MCF 10A (cell line): Measurements from ENCODE around the gene ZDHHC8. TPM values are rescaled to one million over a fixed set of nuclear protein-coding genes. Genes with fewer than 3 reads are reported as not detected.

Source experiments
- BruUV-seq: library from RNA; stranded (reverse); fragments of 400-500 nt; replicated peaks from 2 replicates; lab custom pipeline; 2021; lab: Mats Ljungman, UMichigan
- CTCF ChIA-PET: fragments of 300-600 bp; sonication (Branson Sonifier 250); formaldehyde crosslinking; extraction: SDS; loops from one replicate; lab custom pipeline; 2021; ENCODE audit warnings: antibody characterized with exemption, inconsistent platforms; lab: Yijun Ruan, JAX
- POLR2A ChIA-PET: fragments of 300-600, 350-650 bp; sonication (Branson Sonifier 250); formaldehyde crosslinking; extraction: SDS; loops from one replicate; lab custom pipeline; 2020; ENCODE audit warnings: antibody characterized with exemption, inconsistent platforms; lab: Yijun Ruan, JAX
- DNase-seq: peaks from one replicate; pipeline ENCODE4 v3.0.0-alpha.2; 2018; ENCODE audit not compliant: unreplicated experiment
- H3K27ac Mint-ChIP-seq: one replicate; pipeline ENCODE4 v1.8.0; 2022; ENCODE audit warnings: mild to moderate bottlenecking, low read depth, mixed read lengths; ENCODE audit not compliant: unreplicated experiment
- H3K27me3 Mint-ChIP-seq: one replicate; pipeline ENCODE4 v1.8.0; 2022; ENCODE audit warnings: mixed read lengths; ENCODE audit not compliant: insufficient read depth, unreplicated experiment
- H3K36me3 Mint-ChIP-seq: one replicate; pipeline ENCODE4 v1.8.0; 2022; ENCODE audit warnings: mild to moderate bottlenecking, moderate library complexity, mixed read lengths; ENCODE audit not compliant: insufficient read depth, unreplicated experiment
- H3K4me1 Mint-ChIP-seq: one replicate; pipeline ENCODE4 v1.8.0; 2022; ENCODE audit warnings: mixed read lengths; ENCODE audit not compliant: insufficient read depth, unreplicated experiment
- H3K4me3 Mint-ChIP-seq: one replicate; pipeline ENCODE4 v1.8.0; 2022; ENCODE audit warnings: mild to moderate bottlenecking, moderate library complexity, mixed read lengths; ENCODE audit not compliant: unreplicated experiment
- H3K9me3 Mint-ChIP-seq: one replicate; pipeline ENCODE4 v1.8.0; 2022; ENCODE audit warnings: mixed read lengths; ENCODE audit not compliant: unreplicated experiment
- CTCF ChIP-seq: fragments of 200-600 bp; IDR thresholded peaks from one replicate; pipeline ENCODE4 v1.8.0; 2022; ENCODE audit warnings: antibody characterized with exemption, mild to moderate bottlenecking; ENCODE audit not compliant: unreplicated experiment
- intact Hi-C: fragments of 100-400 bp; cut with micrococcal nuclease; formaldehyde crosslinking; loops from 2 replicates; pipeline ENCODE4 v1.14.1; 2022
- total RNA-seq: library from RNA; stranded (reverse); gene quantifications from 2 replicates; pipeline ENCODE4 v1.2.3, GENCODE V29; 2022

Gene ZDHHC8
- total RNA-seq, 1 experiment from 2014 or later, result 44.8 TPM

DNA sequence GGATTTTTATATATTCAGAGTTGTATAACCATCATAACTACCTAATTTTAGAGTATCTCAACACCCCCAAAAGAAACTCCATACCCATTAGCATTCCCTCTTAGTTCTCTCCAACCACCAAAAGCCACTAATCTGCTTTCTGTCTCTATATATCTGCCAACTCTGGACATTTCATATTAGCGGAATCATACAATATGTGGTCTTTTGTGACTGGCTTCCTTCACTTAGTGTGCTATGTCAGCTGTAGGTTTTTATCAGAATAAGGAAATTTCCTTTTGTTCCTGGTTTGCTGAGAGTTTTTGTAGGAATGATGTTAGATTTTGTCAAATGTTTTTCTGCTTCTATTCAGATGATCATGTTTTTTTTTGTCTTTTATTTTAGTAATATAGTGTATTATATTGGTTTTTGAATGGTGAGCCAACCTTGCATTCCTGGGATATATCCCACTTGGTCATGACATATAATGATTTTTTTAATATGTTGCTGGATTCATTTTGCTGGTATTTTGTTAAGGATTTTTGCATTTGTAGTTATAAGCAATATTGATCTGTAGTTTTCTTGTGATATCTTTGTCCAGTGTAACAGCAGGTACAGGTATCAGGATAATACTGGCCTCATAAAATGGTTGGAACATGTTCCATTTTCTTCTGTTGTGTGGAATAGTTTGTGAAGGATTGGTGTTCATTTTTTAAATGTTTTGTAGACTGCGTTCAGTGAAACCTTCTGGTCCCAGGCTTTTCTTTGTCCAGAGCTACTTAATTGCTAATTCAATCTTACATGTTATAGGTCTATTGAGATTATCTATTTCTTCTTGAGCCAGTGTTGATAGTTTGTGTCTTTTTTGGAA, 34.8 kb upstream of the ZDHHC8 start:
- intact Hi-C loops, result no loop called here
- no peak overlapping the region for H3K27ac Mint-ChIP-seq
- peaks cover 77% of the 10 kb centered on the region for H3K36me3 Mint-ChIP-seq
- no peak for TF ChIP-seq CTCF
- no peak for DNase-seq
- ChIA-PET CTCF (no interaction called here), POLR2A (interaction anchor here (0.7 to 1.6 kb wide), 2 partner anchors 12 to 34 kb away, joined by 3 to 5 read pairs; no protein-coding TSS in a partner anchor)
- no peaks in the 10 kb centered on the region for H3K9me3 Mint-ChIP-seq
- no peaks in the 10 kb centered on the region for H3K4me1 Mint-ChIP-seq
- no TSS peak for BruUV-seq
- H3K4me3 Mint-ChIP-seq, result no peak overlapping the region
- no peaks in the 10 kb centered on the region for H3K27me3 Mint-ChIP-seq

GRCh38 chr22:20099099-20099711, 32.4 kb upstream of the ZDHHC8 start:
- CTCF ChIA-PET, result interaction anchor here (0.6 kb wide), 1 partner anchor 126 kb away, joined by 3 read pairs; no protein-coding TSS in a partner anchor
- POLR2A ChIA-PET, result interaction anchor here (1.2 kb wide), 1 partner anchor 19 kb away, joined by 4 read pairs; the partner anchor contains the start of gene DGCR8
- DNase-seq, result no peak
- no peak for TF ChIP-seq CTCF
- peaks cover 74% of the 10 kb centered on the region for H3K36me3 Mint-ChIP-seq
- H3K9me3 Mint-ChIP-seq, result no peaks in the 10 kb centered on the region
- H3K4me1 Mint-ChIP-seq, result no peaks in the 10 kb centered on the region
- H3K27me3 Mint-ChIP-seq, result no peaks in the 10 kb centered on the region
- H3K4me3 Mint-ChIP-seq, result no peak overlapping the region
- no TSS peak for BruUV-seq
- intact Hi-C loops, result no loop called here
- no peak overlapping the region for H3K27ac Mint-ChIP-seq

GRCh38 chr22:20101638-20102037, 30.0 kb upstream of the ZDHHC8 start:
- intact Hi-C loops, result no loop called here
- TF ChIP-seq CTCF, result no peak
- ChIA-PET POLR2A (interaction anchor here (1.2 kb wide), 1 partner anchor 56 kb away, joined by 3 read pairs; no protein-coding TSS in a partner anchor), CTCF (interaction anchor here (0.6 to 1.0 kb wide), 3 partner anchors 15 to 414 kb away, joined by 3 to 6 read pairs (median 3); no protein-coding TSS in a partner anchor)
- no peaks in the 10 kb centered on the region for H3K9me3 Mint-ChIP-seq
- H3K4me1 Mint-ChIP-seq, result no peaks in the 10 kb centered on the region
- no peak overlapping the region for H3K4me3 Mint-ChIP-seq
- H3K36me3 Mint-ChIP-seq, result peaks cover 75% of the 10 kb centered on the region
- no peak overlapping the region for H3K27ac Mint-ChIP-seq
- BruUV-seq, result no TSS peak
- DNase-seq, result no peak
- H3K27me3 Mint-ChIP-seq, result no peaks in the 10 kb centered on the region

GRCh38 chr22:20102203-20102780, 29.3 kb upstream of the ZDHHC8 start:
- CTCF ChIA-PET, result interaction anchor here (0.9 kb wide), 1 partner anchor 19 kb away, joined by 4 read pairs; no protein-coding TSS in a partner anchor

More at GRCh38 chr22:20102203-20102780, 29.3 kb upstream of the ZDHHC8 start:
- Mint-ChIP-seq H3K4me1 (no peaks in the 10 kb centered on the region), H3K36me3 (peaks cover 75% of the 10 kb centered on the region), H3K27me3 (no peaks in the 10 kb centered on the region), H3K4me3 (no peak overlapping the region), H3K9me3 (no peaks in the 10 kb centered on the region), H3K27ac (no peak overlapping the region)
- intact Hi-C loops, result no loop called here
- POLR2A ChIA-PET, result interaction anchor here (1.2 kb wide), 1 partner anchor 57 kb away, joined by 3 read pairs; no protein-coding TSS in a partner anchor
- TF ChIP-seq CTCF, result no peak
- no peak for DNase-seq
- no TSS peak for BruUV-seq
